ENCODE measurements around the gene AADACL2.

GRCh38 chr3:151806838-151807237, 73.1 kb downstream of the AADACL2 start:
- TF ChIP-seq RAD21 (IDR thresholded peaks at IDR 0.05; ENCODE audit: low read depth) (no peak), TCF12 (IDR thresholded peaks at IDR 0.05; ENCODE audit: low read depth) (no peak), TAF1 (IDR thresholded peaks at IDR 0.05; ENCODE audit: low read depth) (no peak)

Measured in Ishikawa (cell line).